Suprapubic skin (tissue), 4 donors: ENCODE measurements around the gene GSDME. TPM values are rescaled to one million over a fixed set of nuclear protein-coding genes. Genes with fewer than 3 reads are reported as not detected.

Experiments
- DNase-seq, 2 donors: peaks; one replicate each; pipeline ENCODE4 v3.0.0-alpha.2; 2019; ENCODE audit warnings: low spot score in 2 of 2
- H3K27ac ChIP-seq: fragments of 200-600 bp; sonication (generic); one replicate; pipeline ENCODE4 v1.5.1; 2019
- H3K27me3 ChIP-seq: fragments of 200-600 bp; sonication (generic); one replicate; pipeline ENCODE4 v1.5.1; 2019
- H3K36me3 ChIP-seq: fragments of 200-600 bp; sonication (generic); one replicate; pipeline ENCODE4 v1.5.1; 2019
- H3K4me1 ChIP-seq: fragments of 200-600 bp; sonication (generic); one replicate; pipeline ENCODE4 v1.5.1; 2019
- H3K4me3 ChIP-seq: fragments of 200-600 bp; sonication (generic); one replicate; pipeline ENCODE4 v1.5.1; 2019; ENCODE audit warnings: mild to moderate bottlenecking
- H3K9me3 ChIP-seq: fragments of 200-600 bp; sonication (generic); one replicate; pipeline ENCODE4 v1.5.1; 2019
- CTCF ChIP-seq, 2 donors: fragments of 200-600 bp in 1 of 2; fragments of 450-650 bp in 1 of 2; sonication (generic) in 1 of 2; IDR thresholded peaks; one replicate each; pipeline ENCODE4 v1.5.1; 2016 to 2019; ENCODE audit warnings: antibody characterized with exemption in 2 of 2, mild to moderate bottlenecking in 1 of 2, moderate library complexity in 1 of 2
- EP300 ChIP-seq: sonication (generic); formaldehyde crosslinking; IDR thresholded peaks from one replicate; pipeline ENCODE4 v1.6.1; 2017; ENCODE audit warnings: antibody characterized with exemption
- POLR2A ChIP-seq, 2 donors: fragments of 450-650 bp; IDR thresholded peaks; one replicate each; pipeline ENCODE4 v1.6.1; 2017; ENCODE audit warnings: antibody characterized with exemption in 2 of 2, mild to moderate bottlenecking in 2 of 2, moderate library complexity in 2 of 2
- POLR2AphosphoS5 ChIP-seq, 3 donors: sonication (generic); formaldehyde crosslinking; IDR thresholded peaks; one replicate each; pipeline ENCODE4 v1.6.1; 2017; ENCODE audit warnings: antibody characterized with exemption in 3 of 3
- WGBS: methylation state at CpG from one replicate; pipeline ENCODE4 v1.1.5; 2018; 5-methylcytosine and 5-hydroxymethylcytosine counted together
- total RNA-seq, 4 donors: library from RNA; depleted of rRNA; stranded (reverse); fragments of >200 nt; gene quantifications; one replicate each; pipeline ENCODE4 v1.1.0, GENCODE V29; 2016

GSDME gene
- total RNA-seq, 4 donors from 2014 or later, result 1.4 to 7.2 (median 2.5) TPM

- Histone ChIP-seq H3K9me3 (no peaks in the 10 kb centered on the region), H3K27me3 (no peaks in the 10 kb centered on the region), H3K4me3 (no peak overlapping the region), H3K27ac (no peak overlapping the region), H3K36me3 (no peaks in the 10 kb centered on the region), H3K4me1 (no peaks in the 10 kb centered on the region)
- DNase-seq, result no peak
- no peak for TF ChIP-seq EP300
- TF ChIP-seq POLR2AphosphoS5 (IDR thresholded peaks at IDR 0.05), result no peak
- no peak for TF ChIP-seq CTCF (IDR thresholded peaks at IDR 0.05)
- no peak for TF ChIP-seq POLR2A (IDR thresholded peaks at IDR 0.05)
- WGBS, result 91% methylated on average over 3 of the region's 3 CpGs
These were observed 6.7 kb downstream of the GSDME start for GRCh38 chr7:24750441-24751055.

DNA sequence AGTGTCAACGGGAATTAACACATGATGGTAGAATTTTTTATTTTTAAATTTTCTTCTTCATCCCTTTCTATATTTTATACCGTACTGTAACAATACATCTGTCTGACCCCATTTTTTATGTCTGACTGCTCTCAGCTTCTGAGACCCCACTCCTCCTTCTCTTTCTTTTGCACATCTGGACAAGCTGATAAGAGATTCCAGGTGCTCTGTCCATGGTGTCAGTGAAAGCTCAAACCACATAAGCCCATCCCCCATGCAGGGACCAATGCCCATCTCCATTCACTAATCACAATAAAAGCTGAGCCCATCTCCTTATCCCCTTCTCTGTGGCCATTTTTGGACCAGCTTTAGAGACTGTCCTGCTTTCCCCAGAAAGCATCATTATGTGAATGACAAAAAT lies 8.7 kb downstream of the GSDME start:
- no peak for DNase-seq
- no peak overlapping the region for H3K27ac ChIP-seq
- H3K9me3 ChIP-seq, result no peaks in the 10 kb centered on the region
- no peaks in the 10 kb centered on the region for H3K27me3 ChIP-seq
- 95% methylated on average over 2 of the region's 2 CpGs for WGBS
- H3K36me3 ChIP-seq, result no peaks in the 10 kb centered on the region
- TF ChIP-seq POLR2A (IDR thresholded peaks at IDR 0.05), result no peak
- no peak for TF ChIP-seq CTCF (IDR thresholded peaks at IDR 0.05)
- no peak for TF ChIP-seq EP300
- no peak for TF ChIP-seq POLR2AphosphoS5 (IDR thresholded peaks at IDR 0.05)
- no peaks in the 10 kb centered on the region for H3K4me1 ChIP-seq
- H3K4me3 ChIP-seq, result no peak overlapping the region

DNA sequence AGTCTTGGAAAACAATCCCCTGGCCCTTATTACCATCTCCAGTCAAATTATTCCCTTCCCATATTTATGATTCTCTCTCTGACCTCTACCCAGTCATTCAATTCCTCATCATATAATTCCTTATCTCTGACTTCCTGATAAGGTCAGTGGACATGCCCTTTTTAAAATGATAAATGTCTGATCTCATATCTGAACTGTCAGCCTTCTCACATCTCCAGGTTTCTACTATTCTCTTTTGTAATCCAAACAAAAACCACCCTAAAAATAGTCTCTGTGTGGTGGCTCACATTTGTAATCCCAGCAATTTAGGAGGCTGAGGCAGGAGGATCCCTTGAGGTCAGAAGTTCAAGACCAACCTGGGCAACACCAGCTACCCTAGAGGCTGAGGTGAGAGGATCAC lies 11.9 kb downstream of the GSDME start:
- DNase-seq, result no peak
- TF ChIP-seq POLR2AphosphoS5 (IDR thresholded peaks at IDR 0.05) (no peak), POLR2A (IDR thresholded peaks at IDR 0.05) (no peak), EP300 (no peak), CTCF (IDR thresholded peaks at IDR 0.05) (no peak)
- H3K36me3 ChIP-seq, result no peaks in the 10 kb centered on the region
- no peaks in the 10 kb centered on the region for H3K9me3 ChIP-seq
- H3K27me3 ChIP-seq, result no peaks in the 10 kb centered on the region
- H3K4me1 ChIP-seq, result no peaks in the 10 kb centered on the region
- H3K27ac ChIP-seq, result no peak overlapping the region
- H3K4me3 ChIP-seq, result no peak overlapping the region

DNA sequence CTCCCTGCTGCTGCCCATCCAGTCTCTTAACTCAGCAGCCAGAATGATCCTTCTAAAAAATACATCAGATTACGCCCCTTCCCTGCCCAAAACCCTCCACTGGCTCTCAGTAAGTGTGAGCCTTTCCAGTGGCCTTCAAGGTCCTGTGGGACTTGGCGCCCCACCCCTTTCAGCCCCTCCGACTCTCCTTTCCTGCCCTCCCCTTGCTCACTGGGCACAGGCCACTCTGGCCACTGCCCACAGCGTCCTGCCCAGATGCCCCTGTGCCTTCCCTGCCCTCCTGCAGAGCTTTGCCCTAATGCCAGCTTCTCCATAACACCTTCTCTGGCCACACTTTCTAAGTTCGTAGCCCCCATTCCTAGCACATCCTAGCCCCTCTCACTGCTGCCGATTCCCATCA lies 13.8 kb downstream of the GSDME start:
- WGBS, result 86% methylated on average over 6 of the region's 6 CpGs
- H3K4me3 ChIP-seq, result no peak overlapping the region
- H3K9me3 ChIP-seq, result peaks cover 2% of the 10 kb centered on the region
- H3K36me3 ChIP-seq, result no peaks in the 10 kb centered on the region
- no peaks in the 10 kb centered on the region for H3K4me1 ChIP-seq
- no peaks in the 10 kb centered on the region for H3K27me3 ChIP-seq
- TF ChIP-seq EP300 (no peak), CTCF (IDR thresholded peaks at IDR 0.05) (no peak), POLR2AphosphoS5 (IDR thresholded peaks at IDR 0.05) (no peak), POLR2A (IDR thresholded peaks at IDR 0.05) (no peak)
- H3K27ac ChIP-seq, result no peak overlapping the region
- DNase-seq, result no peak

- no peak for DNase-seq
- 91% methylated on average over 9 of the region's 9 CpGs for WGBS
- Histone ChIP-seq H3K4me1 (no peaks in the 10 kb centered on the region), H3K36me3 (no peaks in the 10 kb centered on the region), H3K4me3 (no peak overlapping the region), H3K27me3 (no peaks in the 10 kb centered on the region), H3K9me3 (peaks cover 2% of the 10 kb centered on the region), H3K27ac (no peak overlapping the region)
- TF ChIP-seq EP300, result no peak
- TF ChIP-seq CTCF (IDR thresholded peaks at IDR 0.05), result no peak
- TF ChIP-seq POLR2A (IDR thresholded peaks at IDR 0.05), result no peak
- TF ChIP-seq POLR2AphosphoS5 (IDR thresholded peaks at IDR 0.05), result no peak
These were observed 14.6 kb downstream of the GSDME start for GRCh38 chr7:24742506-24743162.
